HG03571 (cell line): Measurements from ENCODE around the gene KAT7.

Source experiments
- ATAC-seq: cut with Tn5 transposase; IDR thresholded peaks from one replicate; pipeline ENCODE4 v1.9.1; 2021; ENCODE audit not compliant: unreplicated experiment

The KAT7 gene

DNA sequence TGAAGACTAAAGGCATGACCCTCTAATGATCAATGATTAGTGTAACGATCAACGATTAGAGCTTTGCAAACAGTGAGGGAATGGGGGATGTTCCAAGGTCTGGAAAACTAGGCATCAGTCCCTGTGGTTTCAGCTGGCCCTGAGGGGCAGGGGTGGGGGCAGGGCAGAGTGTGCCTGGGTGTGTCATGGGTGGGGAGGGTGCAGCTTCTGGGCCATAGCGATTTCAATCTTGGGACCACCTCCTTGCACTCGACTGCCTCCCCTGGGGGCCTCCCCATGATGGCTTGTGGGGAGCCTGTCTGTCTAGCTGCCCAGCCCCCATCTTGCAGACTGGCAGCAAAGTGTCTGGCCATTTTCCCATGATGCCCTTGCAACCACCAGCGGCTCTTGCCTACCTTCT lies 51.0 kb downstream of the KAT7 start:
- ATAC-seq = no peak

DNA sequence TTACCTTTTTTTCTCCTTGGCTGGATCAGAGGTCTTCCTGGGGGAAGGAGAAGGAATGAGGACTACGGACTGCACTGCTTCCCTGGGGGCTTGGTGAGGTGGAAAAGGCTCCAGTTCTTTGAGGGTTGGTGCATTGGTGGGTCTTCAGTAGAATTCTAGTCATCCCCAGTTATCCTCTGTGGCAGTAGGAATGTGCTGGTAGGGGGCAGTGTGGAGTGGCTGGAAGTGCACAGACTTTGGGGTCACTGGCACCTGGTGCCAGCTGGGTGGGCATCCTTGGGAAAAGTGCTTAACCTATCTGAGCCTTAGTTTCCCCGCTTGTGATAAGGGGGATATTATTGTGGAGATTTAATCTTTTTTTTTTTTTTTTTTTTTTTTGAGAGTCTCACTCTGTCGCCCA lies 53.1 kb downstream of the KAT7 start:
- ATAC-seq = no peak

DNA sequence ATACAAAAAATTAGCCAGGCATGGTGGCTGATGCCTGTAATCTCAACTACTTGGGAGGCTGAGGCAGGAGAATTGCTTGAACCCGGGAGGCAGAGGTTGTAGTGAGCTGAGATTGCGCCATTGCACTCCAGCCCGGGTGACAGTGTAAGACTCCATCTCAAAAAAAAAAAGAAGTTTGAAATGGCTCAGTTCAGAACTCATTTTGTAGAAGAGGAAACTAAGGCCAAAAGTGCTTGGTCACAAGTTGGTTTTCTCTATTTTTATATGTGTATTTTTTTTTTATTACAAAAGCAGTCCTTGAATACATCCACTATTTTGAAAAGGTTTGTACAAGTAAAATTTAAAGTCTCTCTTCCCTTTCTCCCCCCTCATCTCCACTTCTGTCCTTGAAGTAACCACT lies 53.9 kb downstream of the KAT7 start:
- no peak for ATAC-seq

DNA sequence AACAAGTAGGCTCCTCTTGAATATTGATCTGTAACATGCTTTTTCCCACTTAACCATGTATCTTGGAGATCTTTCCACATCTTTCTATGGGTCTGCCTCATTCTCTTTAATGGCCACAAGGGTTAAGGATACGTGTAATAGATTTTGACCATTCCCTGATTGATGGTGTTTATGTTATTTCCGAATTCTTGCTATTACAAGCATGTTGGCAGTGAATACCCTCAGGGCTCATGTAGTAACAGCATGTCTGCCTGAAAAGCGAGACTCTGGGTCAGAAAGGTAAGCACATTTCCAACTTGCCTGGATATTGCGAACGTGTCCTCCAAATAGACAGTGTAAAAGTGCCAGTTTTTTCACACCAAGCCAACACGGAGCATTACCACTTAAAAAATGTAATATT lies 54.4 kb downstream of the KAT7 start:
- ATAC-seq = no peak

DNA sequence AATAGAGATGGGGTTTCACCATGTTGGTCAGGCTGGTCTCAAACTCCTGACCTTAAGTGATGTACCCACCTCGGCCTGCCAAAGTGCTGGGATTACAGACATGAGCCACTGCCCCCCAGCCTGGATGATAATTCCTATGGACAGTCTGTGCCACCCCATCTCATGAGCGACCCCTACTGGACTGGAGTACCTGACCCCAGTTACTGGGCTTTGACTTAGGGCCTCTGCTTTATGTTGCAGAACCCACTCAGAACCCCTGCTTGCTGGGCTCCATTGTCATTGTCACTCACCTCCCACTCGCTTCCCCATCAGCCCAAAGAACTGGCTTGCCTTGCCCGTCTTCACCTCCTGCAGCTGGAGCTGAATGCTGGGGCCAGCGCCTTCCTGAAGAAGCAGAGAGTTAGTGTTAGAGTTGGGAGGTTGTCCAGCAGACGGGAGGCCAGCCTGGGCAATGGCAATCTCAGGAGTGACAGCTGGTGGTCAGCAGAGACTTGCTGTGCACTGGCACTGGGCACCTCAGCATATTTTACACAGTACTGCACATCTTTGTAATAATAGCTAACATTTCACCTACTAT lies 55.4 kb downstream of the KAT7 start:
- no peak for ATAC-seq

DNA sequence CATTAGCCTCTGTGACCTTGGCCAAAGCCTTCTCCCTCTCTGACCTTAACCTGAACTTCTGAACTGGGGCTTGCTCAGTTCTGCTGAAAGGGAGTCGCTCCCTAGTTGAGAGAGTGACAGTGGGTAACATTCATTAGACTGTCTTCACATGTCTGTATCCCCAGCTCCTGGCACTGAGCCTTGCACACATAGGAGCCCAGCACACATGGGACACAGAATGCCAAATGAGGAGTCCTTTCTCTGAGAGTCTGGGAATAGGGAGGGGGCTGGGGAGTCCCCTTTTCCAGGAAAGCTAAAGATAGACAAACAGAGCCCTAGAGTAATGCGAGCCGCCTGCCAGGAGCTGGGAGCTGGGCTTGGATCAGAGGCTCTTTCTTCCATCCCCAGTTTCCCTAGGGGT lies 56.8 kb downstream of the KAT7 start:
- no peak for ATAC-seq

DNA sequence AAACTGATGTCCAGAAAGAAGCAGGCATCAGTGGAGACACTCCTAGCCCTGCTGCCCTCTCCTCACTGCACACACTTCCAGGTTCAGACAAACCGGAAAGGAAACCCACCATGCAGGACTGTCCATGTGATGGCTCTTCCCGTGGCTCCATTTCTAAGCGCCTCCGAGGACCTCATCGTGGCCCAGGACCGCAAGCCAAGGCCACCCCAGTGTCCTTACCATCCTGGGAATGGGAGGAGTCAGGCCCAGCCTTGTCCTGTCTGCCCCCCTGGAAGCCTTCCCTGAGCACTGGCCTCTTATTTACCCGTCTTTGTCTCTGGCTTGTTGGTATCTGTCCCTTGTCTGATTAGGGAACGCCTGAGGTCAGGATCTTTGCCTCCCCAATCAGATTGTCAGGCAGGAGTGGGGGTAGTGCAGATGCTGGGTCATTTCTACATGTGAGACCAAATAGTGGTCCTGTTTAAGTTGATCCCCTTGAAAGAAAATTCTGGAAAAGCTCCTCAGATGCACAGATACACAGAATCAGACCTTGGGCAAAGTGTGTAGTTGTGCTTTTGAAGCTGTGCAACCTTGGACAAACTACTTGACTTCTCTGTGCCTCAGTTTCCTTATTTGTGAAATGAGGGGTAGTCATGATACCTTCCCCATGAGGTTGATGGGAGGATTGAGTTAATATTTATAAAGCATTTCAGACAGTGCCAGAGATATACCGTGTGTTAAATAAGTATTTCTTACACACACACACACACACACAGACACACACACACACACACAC lies 58.6 kb downstream of the KAT7 start:
- no peak for ATAC-seq

DNA sequence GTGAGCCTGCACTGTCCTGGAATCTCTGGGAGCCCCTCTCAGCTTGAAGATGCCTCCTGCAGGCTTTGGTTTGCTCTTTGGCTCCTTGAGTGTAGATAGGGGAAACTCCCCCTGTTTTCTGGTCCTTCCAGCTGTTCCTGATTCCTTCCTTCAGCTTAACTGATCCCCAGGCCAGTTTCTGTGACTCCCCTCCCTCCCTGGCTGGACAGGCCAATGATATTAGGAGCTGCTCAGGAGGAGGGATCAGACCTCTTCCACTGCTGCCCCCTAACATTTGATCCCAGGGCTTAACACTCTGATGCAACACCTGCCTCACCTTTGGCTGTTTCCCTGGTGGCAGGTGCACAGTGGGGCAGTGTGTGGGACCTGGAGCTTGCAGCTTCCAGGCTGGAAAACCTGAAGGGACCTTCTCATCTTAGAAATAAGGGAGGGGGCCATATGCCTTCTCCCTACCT lies 59.6 kb downstream of the KAT7 start, which contains the start of gene TAC4:
Gene TAC4 (minus strand): TSS at position 51 of the 455 bp plus-strand sequence. CDS start 52 bp downstream, outside the sequence.
- no peak for ATAC-seq

DNA sequence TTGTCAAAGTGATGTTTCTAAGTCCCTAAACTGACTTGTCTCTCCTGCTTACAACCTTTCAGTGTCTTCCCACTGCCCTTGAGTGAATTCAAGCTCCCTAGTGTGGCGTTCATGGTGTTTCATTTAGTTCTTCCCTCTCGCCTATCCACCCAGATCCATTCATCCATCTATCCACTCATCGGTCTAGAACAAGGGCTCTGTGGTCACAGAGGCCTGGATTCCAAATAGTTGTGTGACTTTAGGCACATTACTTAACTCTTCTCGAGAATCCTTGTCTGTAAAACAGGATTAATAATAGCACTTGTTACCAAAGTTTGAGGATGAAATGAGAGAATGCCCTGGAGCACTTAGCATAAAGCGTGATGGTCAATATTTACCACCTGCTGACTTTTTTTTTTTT lies 60.3 kb downstream of the KAT7 start:
- ATAC-seq = no peak

DNA sequence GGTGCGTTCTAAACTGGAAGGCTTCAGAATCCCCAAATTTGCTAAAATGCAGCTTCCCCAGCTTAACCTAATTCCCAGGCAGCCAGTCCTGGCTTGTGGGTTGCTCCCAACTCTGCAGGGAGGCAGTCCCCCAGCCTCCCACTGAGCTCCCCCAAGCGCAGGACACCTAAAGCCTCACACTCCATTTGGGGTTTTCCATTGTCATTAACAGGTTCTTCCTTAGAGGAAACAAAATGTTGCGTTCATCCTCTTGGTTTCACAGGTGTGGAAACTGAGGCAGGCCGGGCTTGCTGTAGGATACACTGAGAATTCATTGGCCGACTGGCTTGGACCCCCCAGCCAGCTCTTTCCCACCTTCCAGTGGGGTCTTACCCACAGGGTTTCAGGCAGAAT lies 61.7 kb downstream of the KAT7 start:
- no peak for ATAC-seq

DNA sequence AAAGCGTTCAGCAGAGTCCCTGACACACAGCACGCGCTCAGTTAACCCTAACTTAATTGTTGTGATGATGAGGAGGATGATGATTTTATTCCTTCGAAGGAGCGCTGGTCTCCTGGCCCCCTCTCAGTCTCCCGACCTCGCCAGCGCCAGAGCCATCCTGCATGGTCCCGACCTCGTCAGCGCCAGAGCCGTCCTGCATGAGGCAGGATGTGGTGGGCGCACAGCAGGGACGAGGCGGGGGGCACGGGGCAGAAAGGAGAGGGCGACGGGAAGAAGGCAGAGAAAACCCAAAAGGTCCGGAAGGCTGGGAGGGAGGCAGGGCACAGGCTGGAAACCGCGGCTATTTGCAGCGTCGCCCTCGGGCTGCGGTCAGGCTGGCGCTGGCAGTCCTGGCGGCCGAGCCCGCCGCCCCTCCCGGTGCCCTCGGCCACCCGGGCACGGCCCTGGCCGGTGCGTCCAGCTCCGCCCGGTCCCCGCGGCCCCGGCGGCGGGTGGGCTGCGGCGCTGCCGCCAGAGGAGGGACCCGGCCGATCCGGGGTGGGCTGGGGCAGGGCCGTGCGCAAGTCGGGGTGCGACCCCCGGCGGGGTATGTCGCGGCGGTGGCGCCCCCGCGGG lies 62.4 kb downstream of the KAT7 start:
- ATAC-seq = no peak

DNA sequence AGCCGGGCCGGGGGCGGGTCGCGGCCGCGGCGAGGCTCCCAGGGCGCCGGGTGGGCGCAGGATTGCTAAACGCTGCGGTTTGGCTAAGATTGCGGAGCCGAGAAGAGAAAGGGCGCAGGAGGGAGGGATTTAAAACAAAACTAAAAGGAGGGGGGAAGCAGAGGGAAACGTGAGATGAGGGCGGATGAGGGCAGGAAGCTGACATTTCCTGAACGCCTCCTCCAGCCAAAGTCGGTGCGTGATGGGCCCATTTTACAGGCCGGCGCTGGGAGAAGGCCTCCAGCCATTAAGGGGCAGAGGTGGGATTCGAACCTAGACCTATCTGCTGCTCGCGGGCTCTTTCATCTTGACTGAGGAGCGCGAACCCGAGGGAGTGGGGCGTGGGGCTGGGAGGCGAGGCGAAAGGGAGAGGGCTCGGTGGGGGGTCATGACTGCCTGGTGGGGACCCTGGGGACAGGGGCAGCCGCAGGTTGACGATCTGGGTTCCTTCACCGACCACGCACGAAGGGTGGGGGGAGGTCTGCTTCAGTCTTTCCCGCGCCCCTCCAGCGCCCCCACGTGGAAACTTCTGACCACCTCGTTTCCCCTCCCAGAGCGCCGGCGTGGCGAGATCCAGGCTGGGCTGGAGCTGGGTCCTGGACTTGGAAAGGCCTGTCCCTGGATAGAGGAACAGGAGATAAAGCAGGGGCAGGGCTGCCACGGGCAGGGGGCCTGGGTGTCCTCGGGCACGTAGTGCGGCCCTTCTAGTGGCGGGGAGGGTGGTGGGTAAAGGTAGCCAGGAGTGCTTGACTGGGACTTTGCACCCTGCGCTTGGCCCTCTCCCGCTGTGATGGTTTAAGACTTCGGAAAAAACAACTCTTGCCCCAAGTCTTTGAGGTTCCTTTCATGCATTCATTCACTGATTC lies 63.2 kb downstream of the KAT7 start:
- ATAC-seq = no peak

DNA sequence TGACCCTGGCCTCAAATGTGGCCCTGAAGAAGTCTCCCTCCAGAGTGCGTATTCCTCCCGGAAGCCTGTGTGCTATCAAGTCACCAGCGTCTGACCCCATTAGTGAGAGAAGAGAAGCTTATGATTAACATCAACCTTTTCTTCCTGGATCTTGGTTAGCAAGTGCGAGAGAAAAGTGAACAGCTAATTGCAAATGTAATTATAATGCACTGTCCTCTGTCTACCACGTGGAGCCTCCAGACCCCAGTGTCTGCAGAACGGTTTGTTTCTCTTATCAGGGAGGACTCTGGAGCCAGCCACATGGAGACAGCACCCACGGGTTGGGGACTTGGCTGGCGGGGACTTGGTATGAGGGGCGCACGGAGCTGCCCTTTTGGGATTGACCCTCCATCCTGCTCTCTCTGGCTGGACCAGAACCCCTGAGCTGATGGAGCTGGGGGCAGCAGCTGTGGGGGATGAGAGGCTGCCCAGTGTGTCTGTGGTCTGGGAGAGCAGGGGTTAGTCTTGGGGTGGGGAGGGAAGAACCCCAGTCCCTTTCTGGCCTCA lies 65.1 kb downstream of the KAT7 start:
- no peak for ATAC-seq

DNA sequence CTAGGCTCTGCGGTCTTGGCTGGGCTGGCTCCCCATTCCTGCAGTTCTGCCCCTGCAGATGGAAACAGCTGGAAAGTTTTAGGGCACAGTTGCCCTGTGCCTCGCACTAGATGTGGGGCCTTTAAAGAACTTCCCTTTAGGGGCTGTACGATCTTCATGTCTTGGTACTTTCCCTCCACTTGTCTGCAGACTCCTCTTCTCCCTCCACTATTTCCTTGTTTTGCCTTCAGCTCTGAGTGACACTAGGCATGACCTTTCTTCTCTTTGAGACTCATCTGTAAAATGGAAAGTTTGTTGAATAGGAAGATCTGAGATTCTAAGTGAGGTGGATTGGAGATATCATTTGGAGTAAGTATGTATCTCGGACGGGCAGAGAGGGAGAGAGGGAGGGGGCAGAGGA lies 65.6 kb downstream of the KAT7 start:
- ATAC-seq = no peak

DNA sequence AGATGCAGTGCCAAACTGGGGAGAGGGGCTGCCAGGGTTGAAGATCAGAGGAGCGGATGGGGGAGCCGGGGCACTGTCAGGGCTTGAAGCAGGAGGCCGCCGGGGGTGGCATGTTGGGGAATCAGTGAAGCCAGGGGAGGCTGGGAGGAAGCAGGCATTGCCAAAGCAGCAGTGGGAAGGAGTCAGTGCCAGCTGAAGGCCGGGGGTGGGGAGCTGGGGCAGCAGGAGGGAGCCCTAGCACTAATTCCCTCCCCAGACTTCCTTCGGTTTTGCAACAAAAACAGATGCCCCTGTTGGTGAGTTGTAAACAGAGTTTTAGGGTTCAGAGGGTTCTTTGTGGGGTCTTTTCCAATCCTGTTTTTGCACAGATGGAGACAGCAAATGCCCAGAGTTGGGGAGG lies 70.3 kb downstream of the KAT7 start:
- no peak for ATAC-seq

DNA sequence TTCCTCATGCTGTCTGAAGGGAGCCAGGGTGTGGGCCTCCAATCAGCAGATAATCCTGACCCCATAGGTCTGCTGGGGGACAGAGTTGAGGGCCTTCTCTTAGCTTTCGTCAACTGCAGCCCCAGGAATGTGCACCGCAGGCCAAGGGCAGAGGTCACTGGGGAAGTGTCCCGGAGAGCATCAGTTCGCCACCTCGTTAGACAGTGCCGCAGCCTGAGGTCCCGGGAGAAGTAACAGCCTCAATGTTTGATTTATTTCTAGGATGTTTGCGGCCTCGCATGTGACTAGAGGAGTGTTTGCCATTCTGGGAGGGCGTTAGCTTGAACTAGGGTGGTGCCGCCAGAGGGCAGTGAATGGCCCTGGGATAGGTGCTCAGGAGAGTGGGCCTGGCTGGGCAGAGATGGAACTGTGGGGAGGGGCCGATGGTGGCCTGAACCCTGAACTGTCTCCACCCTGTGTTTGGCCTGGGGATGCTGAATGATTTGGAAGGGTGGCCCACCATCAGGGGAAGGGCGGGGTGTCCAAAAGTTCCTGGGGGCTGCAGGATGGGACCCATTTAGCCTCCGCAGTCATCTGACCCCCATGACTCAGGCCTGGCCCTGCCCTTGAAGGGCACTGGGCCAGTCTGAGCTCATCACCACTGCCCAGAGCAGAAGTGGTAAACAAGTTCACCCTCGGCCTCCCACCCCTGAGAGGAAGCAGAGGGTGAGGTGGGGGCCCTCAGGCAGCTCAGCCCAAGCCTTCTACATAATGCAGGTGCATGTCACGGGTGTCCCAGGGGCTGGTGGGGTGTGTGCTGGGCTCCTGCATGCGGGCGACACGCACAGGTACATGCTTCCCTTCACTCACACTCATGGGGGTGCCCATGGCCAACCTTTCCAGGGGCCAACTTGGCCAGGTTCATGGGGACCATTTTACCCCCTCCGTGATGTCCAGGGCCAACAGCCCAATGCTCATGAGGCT lies 71.8 kb downstream of the KAT7 start:
- ATAC-seq = no peak

DNA sequence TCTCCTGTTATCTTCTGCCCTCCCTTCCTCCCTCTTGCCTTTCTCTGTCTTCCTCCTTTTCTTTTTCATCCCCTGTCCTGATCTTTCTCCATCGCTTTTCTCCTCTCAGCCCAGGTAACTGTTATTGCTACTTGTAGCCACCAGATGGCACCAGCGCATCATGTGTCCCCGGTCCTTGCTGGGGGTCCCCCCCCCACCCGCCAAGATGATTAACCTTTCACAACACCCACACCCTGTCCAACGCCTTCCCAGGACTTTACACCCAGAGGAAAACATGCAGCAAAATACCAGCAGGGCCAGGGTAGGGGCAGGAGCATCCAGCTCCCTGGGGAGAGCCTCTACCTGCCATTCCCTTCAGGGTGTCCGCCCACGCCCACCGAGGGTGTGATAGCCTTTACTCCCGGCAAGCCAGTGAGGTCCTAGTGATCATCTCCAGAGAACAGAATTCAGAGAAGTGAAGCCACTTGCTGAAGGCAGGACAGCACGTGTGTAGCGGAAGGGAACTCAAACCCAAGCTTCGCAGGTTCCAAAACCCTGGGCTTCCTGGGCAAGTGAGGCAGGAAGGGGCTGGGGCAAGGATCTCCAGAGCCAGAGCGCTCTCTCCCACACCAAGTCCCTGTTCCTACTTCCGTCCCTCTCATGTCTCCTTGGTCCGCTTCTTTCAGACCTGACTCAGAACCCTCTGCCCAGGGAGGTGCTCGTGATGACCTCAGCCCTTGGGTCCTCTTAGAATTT lies 72.8 kb downstream of the KAT7 start:
- ATAC-seq = no peak

DNA sequence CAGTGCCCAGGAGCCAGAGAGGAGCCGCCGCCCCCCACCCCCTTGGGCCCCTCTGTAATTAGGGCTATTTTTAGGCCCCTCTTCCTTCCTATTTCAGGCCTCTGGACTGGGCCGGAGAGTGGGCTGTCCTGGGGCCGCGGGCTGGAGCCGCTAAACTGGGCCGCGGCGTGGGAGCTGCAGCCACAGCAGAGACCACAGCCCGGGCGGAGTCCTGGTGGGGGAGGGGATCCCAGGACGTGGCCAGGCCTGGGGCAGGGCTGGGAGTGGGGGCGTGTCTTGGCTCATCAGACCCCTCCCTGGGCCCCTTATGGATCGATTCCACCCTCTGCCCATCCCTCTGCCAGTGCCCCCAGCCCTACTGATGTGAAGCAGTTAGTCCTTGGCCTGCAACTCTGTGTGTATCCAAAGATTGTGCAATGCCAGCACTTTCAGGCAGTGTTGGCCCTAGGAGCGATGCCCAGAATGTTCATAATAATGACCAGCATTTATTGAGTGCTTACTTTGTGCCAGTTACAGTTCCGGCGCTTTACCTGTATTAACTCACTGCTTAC lies 74.4 kb downstream of the KAT7 start:
- ATAC-seq = no peak

DNA sequence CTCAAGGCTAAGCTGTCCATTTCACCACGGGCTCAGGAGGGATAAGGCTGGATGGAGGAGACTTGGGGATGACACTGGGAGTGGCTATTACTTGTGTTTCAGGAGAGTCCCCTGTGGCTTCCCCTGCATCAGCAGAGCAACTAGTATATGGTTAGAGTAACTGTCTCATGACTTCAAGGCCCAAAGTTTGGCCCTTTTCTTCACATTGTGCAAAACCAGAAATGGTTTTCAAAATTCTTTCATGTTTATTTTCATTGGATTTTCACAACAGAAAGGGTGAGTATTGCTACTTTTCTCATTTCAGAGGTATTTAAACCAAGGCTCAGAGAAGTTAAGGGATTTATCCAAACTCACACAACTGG lies 77.5 kb downstream of the KAT7 start:
- ATAC-seq = no peak
